Panc1 (cell line): ENCODE results near the gene DUSP3.

ENCODE experiments used
- CTCF ChIP-seq: fragments of 450-650 bp; IDR thresholded peaks from 2 replicates; pipeline ENCODE4 v1.5.1; 2017; ENCODE audit warnings: mild to moderate bottlenecking
- POLR2AphosphoS5 ChIP-seq: IDR thresholded peaks from 2 replicates; pipeline ENCODE4 v1.6.1; 2012; ENCODE audit warnings: mild to moderate bottlenecking, low read depth, low read length, moderate library complexity
- REST ChIP-seq, 2 experiments: IDR thresholded peaks; 2 replicates each; pipeline ENCODE4 v1.6.1; 2011 to 2012; ENCODE audit warnings: low read depth in 2 of 2, control low read depth in 1 of 2, low read length in 1 of 2, mild to moderate bottlenecking in 1 of 2, moderate library complexity in 1 of 2; ENCODE audit not compliant: insufficient read depth in 1 of 2
- SIN3A ChIP-seq: IDR thresholded peaks from 2 replicates; pipeline ENCODE4 v1.6.1; 2012; ENCODE audit warnings: low read depth, mild to moderate bottlenecking, low read length, moderate library complexity, borderline replicate concordance; ENCODE audit not compliant: insufficient read depth
- TCF7L2 ChIP-seq: IDR thresholded peaks from 2 replicates; pipeline ENCODE4 v1.6.1; 2011; ENCODE audit warnings: mild to moderate bottlenecking, low read depth, low read length, inconsistent platforms

DNA sequence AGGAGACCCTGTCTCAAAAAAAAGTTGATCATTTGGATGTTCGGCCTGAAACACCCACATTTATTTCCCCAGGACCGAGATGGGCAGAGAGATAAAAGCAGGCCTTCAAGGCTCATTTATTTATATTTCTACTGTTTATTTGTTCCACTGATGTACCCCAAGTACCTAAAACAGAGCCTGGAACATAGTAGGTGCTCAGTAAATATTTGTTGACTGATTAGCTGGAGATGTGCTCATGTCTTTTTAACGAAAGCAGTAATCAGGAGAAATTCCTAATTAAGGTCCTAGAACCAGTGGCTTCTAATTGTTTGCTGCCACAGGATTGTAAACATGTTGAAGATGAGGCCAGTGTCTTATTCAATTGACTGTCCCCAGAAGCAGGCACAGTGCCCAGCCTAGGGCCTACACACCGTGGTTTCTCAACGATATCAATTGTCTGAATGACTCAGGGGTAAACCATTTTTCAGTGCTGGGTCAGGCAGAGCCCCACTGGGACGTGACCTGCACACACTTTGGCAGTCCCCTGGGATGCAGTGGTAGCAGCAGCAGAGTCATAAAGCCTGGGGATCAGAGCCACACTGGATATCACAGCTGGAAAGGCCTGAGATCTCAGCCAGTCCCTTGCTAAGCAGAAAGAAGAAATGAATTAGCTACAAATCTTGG, 54.9 kb downstream of the DUSP3 start:
- TF ChIP-seq CTCF (no peak), POLR2AphosphoS5 (no peak), REST (IDR thresholded peaks at IDR 0.05; ENCODE audit: insufficient read depth in 1 of 2, low read depth in 2 of 2, low read length in 1 of 2) (no peak), SIN3A (no peak), TCF7L2 (no peak)
